ENCODE data around the gene AHDC1. TPM values are rescaled to one million over a fixed set of nuclear protein-coding genes. Genes with fewer than 3 reads are reported as not detected.

The AHDC1 gene
- total RNA-seq, 4 donors from 2014 or later = 37.7 to 63.0 (median 52.5) TPM

DNA sequence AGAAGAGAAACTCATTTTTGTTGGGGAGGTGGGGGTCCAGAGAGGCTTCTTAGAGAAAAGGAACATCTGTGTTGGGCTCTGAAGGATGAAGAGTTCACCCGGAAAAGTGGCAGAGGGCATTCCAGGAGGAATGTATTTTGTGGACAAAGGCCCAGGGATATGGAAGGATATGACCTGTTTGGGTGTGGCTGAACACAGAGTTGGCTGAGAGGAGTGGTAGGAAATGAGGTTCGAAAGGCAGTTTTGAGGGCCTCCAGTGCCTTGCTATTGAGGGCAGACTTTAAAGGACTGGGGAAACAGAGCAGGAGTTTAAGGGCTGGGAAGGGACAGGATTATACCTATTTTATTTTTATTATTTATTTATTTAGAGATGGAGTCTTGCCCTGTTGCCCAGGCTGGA lies 86.6 kb downstream of the AHDC1 start:
- H3K4me3 ChIP-seq (ENCODE audit: low read depth, poor library complexity, severe bottlenecking) = no peak overlapping the region
- 39 to 45% methylated on average over 2 of the region's 2 CpGs for WGBS, 2 donors
- intact Hi-C loops (cut with DNase I; ENCODE audit: low total_unique reads) = no loop called here
- TF ChIP-seq POLR2A (IDR thresholded peaks at IDR 0.05) = no peak
- TF ChIP-seq, protein P1, sequence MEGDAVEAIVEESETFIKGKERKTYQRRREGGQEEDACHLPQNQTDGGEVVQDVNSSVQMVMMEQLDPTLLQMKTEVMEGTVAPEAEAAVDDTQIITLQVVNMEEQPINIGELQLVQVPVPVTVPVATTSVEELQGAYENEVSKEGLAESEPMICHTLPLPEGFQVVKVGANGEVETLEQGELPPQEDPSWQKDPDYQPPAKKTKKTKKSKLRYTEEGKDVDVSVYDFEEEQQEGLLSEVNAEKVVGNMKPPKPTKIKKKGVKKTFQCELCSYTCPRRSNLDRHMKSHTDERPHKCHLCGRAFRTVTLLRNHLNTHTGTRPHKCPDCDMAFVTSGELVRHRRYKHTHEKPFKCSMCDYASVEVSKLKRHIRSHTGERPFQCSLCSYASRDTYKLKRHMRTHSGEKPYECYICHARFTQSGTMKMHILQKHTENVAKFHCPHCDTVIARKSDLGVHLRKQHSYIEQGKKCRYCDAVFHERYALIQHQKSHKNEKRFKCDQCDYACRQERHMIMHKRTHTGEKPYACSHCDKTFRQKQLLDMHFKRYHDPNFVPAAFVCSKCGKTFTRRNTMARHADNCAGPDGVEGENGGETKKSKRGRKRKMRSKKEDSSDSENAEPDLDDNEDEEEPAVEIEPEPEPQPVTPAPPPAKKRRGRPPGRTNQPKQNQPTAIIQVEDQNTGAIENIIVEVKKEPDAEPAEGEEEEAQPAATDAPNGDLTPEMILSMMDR (IDR thresholded peaks at IDR 0.05) = no peak
- DNase-seq (ENCODE audit: low spot score in 2 of 2) = no peak

DNA sequence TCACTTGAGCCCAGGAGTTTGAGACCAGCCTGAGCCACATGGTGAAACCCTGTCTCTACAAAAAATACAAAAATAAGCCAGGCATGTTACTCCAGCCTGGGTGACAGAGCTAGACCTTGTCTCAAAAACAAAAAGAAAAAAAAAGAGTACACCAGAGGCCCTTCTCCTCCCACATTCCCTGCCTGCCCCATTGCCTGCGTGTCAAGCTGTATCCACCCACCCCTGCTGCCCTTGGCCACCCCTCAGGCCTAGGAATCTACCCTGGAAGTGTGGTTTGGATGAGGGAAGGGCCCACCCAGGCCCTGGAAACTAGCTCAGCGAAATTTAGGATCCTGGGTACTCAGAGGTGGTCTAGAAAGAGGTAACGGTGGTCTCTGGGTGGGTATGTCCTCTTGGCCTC lies 88.3 kb downstream of the AHDC1 start:
- no peak for TF ChIP-seq POLR2A (IDR thresholded peaks at IDR 0.05)
- TF ChIP-seq, protein P1 (IDR thresholded peaks at IDR 0.05) = no peak

DNA sequence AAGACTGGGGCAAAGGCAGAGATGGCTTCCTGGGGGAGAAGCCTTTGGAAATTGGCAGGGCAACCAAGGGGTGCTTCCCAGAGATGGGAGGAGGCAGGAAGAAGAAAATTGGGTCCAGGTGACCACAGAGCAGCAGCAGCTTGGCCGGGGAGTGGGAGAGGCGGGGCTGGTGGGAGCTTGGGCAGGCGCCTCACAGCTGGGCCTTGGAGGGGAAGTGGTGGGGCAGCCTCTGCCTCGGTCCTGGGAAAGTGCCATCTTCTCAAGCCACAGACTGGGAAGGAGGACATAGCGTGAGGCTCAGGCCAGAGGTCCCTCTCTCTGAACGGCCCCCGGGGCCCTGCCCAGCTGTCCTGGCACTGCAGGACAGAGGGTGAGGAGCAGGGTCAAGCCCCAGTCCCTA lies 90.0 kb downstream of the AHDC1 start:
- TF ChIP-seq, protein P1 (IDR thresholded peaks at IDR 0.05) = no peak
- TF ChIP-seq POLR2A (IDR thresholded peaks at IDR 0.05) = no peak
- 37 to 44% methylated on average over 6 to 7 of the region's 7 CpGs for WGBS, 2 donors
- DNase-seq (ENCODE audit: low spot score in 2 of 2) = no peak
- intact Hi-C loops (cut with DNase I; ENCODE audit: low total_unique reads) = no loop called here
- no peak overlapping the region for H3K4me3 ChIP-seq (ENCODE audit: low read depth, poor library complexity, severe bottlenecking)

More for the DNA sequence above, 88.3 kb downstream of the AHDC1 start:
- H3K4me3 ChIP-seq (ENCODE audit: low read depth, poor library complexity, severe bottlenecking) = no peak overlapping the region
- intact Hi-C loops (cut with DNase I; ENCODE audit: low total_unique reads) = no loop called here
- WGBS, 2 donors = 61 to 68% methylated on average over 3 of the region's 3 CpGs
- DNase-seq (ENCODE audit: low spot score in 2 of 2) = no peak

DNA sequence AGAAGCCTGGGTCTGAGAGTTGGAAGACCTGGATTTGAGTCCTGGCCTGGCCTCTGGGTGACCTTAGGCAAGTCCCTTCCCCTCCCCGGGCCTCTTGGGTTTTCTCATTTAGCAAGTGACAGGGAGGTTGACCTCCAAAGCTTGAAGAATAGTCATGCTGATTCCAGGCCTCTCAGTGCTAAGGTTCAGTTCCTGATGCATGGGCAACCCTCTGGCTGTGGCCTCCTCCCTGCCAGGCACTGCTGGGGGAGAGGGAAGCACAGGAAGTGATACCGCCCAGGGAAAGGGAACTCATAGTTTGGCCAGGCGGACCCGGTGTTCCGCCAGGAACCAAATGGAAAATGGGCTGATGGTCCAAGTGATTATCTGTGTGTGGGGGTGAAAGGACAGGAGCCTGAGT lies 90.4 kb downstream of the AHDC1 start:
- TF ChIP-seq POLR2A (IDR thresholded peaks at IDR 0.05) = no peak
- TF ChIP-seq, protein P1 (IDR thresholded peaks at IDR 0.05) = no peak
- intact Hi-C loops (cut with DNase I; ENCODE audit: low total_unique reads) = no loop called here
- DNase-seq (ENCODE audit: low spot score in 2 of 2) = no peak
- 43 to 62% methylated on average over 5 of the region's 5 CpGs for WGBS, 2 donors
- H3K4me3 ChIP-seq (ENCODE audit: low read depth, poor library complexity, severe bottlenecking) = no peak overlapping the region

DNA sequence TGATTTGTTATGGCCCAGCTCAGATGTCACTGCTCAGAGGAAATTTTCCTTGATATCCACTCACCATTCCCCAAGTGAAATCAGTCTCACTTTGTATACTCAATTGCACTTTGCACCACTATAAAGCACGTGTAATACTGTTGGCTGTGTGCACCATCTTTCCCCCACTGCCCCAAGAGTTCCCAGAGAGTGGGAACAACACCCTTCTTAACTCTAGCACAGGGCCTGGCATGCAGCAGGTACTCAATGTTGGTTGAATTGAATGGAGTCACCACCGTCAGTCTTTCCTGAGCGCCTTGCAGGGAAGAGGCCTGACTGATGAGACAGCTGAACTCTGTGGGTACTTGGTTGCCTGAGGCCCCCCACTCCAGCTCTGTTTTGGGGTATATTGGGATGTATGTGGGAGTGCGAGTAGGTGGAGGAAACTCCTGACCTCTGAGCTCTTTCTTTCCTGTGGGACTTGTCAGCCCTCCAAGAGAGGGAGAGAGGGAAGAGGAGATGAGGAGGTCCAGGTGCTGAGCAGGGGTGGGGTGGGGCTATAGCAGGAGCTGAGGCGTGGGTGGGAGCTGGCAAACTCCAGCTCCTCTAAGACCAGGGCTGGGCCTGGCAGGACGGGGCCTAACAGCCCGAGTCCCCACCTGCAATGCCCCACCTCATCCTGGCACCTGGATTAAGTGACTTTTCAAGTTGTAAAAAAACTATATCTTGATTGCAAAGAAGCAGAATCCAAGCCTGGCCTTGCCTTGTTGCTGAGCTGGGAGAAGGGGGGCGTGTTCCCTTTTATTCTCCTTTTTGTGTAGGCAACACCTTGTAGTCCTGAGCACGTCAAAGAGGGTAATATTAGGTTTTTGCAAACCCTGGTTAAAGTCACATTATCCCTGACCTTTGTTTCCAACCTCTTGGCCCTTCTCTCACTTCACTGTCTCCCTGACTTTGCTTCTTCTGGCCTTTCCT lies 94.5 kb downstream of the AHDC1 start:
- no peak for DNase-seq (ENCODE audit: low spot score in 2 of 2)
- 43 to 53% methylated on average over 9 of the region's 9 CpGs for WGBS, 2 donors
- intact Hi-C loops (cut with DNase I; ENCODE audit: low total_unique reads) = no loop called here
- H3K4me3 ChIP-seq (ENCODE audit: low read depth, poor library complexity, severe bottlenecking) = no peak overlapping the region
- TF ChIP-seq, protein P1 (IDR thresholded peaks at IDR 0.05) = no peak
- no peak for TF ChIP-seq POLR2A (IDR thresholded peaks at IDR 0.05)
